GM23338 (cell line): ENCODE measurements around the gene PDXDC1.
"Not testable (repeated sequence)": the region's sequence is repeated elsewhere in the genome, so short reads cannot be mapped to it uniquely, and the experiment has no call there.

Experiments
- CTCF ChIP-seq, 2 experiments: fragments of 200-600 bp in 1 of 2; sonication (generic) in 1 of 2; conservative IDR thresholded peaks; 2 replicates each; pipeline versions ENCODE4 v1.5.1 to v1.6.1; 2016 to 2017; ENCODE audit warnings: antibody characterized with exemption in 2 of 2, low read depth in 2 of 2, mild to moderate bottlenecking in 2 of 2, moderate library complexity in 1 of 2
- EZH2 ChIP-seq: fragments of 200-600 bp; sonication (generic); IDR thresholded peaks from one replicate; pipeline ENCODE4 v1.8.0; 2017; ENCODE audit warnings: antibody characterized with exemption, mild to moderate bottlenecking, low read depth; ENCODE audit not compliant: unreplicated experiment
- ZNF462 ChIP-seq: fragments of 250-450 bp; sonication (Bioruptor Pico); IDR thresholded peaks from 2 replicates; pipeline ENCODE4 v1.5.0; 2020; ENCODE audit warnings: mild to moderate bottlenecking, moderate library complexity

- not testable (repeated sequence) for TF ChIP-seq EZH2; CTCF (conservative IDR thresholded peaks at IDR 0.05; ENCODE audit: low read depth in 2 of 2); ZNF462 (CRISPR knock-in tag)
Measured at GRCh38 chr16:15168303-15168702, 193.5 kb downstream of the PDXDC1 start.
